HG02588 (cell line): ENCODE results near the gene IER3.

Source experiments
- ATAC-seq: cut with Tn5 transposase; IDR thresholded peaks from one replicate; pipeline ENCODE4 v1.9.1; 2021; ENCODE audit warnings: mild to moderate bottlenecking, moderate library complexity; ENCODE audit not compliant: unreplicated experiment

Gene IER3

GRCh38 chr6:30709101-30709868 lies 35.1 kb downstream of the IER3 start:
- no peak for ATAC-seq

GRCh38 chr6:30707281-30707850 lies 37.0 kb downstream of the IER3 start:
- ATAC-seq: no peak

GRCh38 chr6:30705620-30706019 lies 38.7 kb downstream of the IER3 start:
- ATAC-seq: no peak

- no peak for ATAC-seq
Measured at GRCh38 chr6:30703821-30704220, 40.5 kb downstream of the IER3 start.

GRCh38 chr6:30703011-30703410 lies 41.3 kb downstream of the IER3 start:
- ATAC-seq: no peak

GRCh38 chr6:30700340-30700739 lies 44.0 kb downstream of the IER3 start:
- ATAC-seq: no peak

GRCh38 chr6:30696432-30696831 lies 47.9 kb downstream of the IER3 start:
- ATAC-seq: no peak
